OCI-M2 (cell line): ENCODE data around the gene RNMT.

Experiments used
- DNase-seq: peaks from one replicate; lab custom pipeline; 2025; ENCODE audit not compliant: unreplicated experiment; lab: John Stamatoyannopoulos, UW

RNMT gene

DNA sequence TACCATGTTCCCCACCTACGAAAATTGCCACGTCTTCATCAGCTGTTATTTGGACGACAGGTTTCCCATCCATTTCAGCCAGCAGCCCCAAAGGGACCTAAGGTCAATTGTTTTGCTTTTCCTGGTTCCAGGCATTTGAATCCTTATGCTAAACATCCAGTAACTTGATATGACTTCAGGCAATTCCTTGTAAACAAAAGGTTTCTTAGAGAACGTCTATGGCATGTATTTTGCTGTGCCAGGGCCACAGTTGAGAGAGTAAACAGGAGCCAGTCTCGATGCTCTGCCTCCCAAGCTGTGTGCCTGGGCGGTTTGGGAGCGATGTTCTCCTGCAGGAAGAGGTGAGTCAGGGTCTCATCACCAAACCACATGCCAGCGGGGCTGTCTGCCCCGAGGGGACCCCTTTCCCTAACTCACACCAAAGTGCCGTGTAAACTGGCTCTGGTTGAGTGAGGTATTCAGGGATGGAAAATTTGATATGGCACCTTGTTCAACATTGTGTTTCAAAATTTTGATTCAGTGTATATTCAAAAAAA, 84.5 kb downstream of the RNMT start:
- DNase-seq, result no peak

DNA sequence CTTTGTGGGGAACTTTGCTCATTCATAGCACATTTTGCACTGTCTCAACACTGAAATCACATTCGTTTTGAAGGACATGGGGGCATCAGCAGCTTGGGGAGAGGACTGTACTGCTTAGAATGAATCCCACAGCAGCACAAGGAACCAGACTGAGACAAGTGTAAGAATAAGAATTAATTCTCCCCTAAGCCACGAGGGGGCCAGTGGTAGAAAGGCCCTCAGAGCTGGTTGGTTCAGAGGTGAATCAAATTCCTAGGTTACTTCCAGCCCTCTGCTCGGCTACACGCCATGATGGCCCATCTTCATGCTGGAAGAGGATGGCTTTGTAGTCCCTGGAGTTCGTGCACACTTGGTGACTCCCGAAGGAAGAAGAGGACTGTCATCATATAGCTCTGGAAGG, 85.5 kb downstream of the RNMT start:
- no peak for DNase-seq

DNA sequence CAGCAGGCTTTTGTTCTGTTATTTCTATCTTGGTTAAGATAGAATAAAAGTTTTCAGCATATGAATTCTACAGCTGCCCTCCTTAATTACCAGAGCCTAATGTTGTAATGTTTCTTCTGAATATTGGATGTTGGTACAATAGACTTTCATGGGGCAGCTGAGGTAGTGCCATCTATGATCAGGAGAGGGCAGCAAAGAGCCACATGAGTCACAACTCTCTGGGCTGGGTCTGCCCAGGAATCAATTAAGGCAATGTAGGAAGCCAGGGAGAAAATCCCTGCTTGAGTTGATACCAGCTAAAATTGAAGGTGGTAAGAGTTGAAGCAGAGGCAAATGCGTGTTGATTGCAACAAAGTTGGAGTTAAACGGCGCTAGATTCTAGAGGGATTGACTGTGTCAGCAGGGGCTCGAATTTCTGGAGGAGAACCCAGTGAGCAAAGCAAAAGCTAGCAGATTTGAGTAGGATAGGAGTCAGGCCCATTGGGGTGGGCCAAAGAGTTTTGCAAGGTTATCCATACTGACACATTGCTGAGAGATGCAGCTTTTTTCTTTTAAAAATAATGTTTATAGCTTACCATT, 86.9 kb downstream of the RNMT start:
- no peak for DNase-seq
